HG03103 (cell line): ENCODE data around the gene MRTFA.
A peak's percentile ranks its signal among the peaks of the same experiment; 100 is the strongest.
"Not testable (repeated sequence)": the region's sequence is repeated elsewhere in the genome, so short reads cannot be mapped to it uniquely, and the experiment has no call there.

Source experiments
- ATAC-seq: cut with Tn5 transposase; IDR thresholded peaks from one replicate; pipeline ENCODE4 v1.9.1; 2021; ENCODE audit warnings: low read depth; ENCODE audit not compliant: unreplicated experiment

MRTFA gene

DNA sequence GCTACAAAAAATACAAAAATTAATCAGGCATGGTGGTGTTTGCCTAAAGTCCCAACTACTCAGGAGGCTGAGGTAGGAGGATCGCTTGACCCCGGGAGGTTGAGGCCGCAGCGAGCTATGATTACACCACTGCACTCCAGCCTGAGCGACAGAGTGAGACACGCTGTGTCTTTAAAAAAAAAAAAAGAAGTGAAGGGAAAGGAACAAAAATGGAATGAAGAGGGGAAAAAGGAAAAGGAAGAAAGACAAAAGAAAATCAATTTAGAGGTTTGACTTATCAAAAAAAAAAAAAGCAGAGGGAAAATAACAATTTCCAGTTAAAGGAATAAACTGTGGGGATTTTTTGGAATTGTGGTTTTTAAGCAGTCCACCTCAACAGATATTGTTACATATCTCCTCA is 36.8 kb downstream of the MRTFA start:
- no peak for ATAC-seq

DNA sequence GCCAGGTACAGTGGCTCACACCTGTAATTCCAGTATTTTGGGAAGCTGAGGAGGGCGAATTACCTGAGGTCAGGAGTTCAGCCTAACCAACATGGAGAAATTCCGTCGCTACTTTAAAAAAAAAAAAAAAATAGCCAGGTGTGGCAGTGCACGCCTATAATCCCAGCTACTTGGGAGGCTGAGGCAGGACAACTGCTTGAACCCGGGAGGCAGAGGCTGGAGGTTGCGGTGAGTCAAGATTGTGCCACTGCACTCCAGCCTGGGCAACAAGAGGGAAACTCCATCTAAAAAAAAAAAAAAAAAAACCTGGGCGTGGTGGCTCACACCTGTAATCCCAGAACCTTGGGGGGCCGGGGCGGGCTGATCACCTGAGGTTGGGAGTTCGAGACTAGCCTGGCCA is 37.8 kb downstream of the MRTFA start:
- ATAC-seq = not testable (repeated sequence)

DNA sequence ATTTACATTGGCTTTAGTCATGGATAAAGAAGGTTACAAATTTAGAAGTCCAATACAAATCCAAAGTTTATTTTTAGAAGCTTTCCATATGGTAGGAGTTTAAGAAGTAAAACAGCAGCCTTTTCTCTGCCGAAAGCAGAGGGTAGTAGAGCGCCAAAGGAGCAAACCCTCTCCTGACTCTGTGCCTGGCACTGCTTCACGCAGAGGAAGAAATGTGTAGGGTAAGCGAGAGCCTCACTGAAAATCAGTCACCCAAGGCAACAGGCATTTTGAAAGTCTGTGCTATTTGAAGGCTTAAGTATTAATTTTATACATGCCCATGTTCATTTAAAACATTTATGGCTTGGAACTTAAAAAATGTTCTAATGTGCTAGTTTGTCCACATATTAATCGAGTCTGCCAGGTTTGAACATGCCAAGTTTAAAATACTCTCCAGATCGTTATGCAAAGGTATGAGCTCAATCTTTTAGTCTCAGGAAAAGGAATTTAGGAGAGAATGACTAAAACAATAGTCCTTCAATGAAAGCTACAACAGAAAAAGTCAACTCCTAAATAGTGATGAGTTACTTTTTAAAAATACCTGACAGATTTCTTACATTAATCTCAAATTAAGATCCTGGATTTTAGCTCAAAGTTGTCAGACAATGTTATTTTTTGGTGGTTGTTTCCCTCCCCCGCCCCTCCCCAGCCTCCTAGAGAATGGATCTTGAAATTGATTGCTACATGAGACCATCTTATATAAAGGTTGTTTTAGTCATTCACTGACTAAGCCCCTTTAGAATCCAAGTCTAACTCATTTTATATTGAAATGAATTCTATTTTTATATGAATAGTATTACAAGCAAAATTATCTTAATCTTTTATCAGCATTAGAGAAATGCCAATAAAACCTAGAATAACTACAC is 38.7 kb downstream of the MRTFA start:
- ATAC-seq = no peak

DNA sequence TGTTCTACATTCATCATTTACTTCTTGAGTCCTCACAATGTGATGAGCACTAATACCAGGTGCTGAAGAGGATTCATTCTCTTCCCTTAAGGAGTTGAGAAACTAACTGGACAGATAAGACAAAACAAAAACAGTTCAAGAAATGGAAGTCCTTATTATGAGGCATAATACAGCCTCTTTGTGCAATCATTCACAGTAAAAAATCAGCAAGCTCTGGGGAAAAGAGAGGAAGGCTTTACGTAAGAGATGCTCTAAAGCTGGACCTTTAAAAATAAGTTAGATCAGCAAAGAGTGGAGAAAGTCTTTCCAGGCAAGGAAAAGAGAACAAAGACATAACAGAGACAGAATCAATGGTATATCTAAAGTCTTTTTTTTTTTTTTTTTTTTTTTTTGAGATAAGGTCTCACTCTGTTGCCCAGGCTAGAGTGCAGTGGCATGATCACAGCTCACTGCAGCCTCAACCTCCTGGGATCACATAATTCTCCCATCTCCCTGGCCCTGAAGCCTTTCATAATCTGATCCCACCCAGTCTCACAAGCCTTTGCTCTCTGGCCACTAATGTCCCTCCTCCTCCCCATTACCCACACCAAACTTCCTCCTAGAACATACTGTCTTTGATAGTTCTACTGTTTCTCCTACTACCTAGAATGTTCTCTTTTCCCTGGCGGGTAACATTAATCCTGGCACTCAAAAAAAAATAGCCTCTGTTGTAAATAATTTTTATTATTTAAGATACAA is 40.9 kb downstream of the MRTFA start:
- no peak for ATAC-seq

DNA sequence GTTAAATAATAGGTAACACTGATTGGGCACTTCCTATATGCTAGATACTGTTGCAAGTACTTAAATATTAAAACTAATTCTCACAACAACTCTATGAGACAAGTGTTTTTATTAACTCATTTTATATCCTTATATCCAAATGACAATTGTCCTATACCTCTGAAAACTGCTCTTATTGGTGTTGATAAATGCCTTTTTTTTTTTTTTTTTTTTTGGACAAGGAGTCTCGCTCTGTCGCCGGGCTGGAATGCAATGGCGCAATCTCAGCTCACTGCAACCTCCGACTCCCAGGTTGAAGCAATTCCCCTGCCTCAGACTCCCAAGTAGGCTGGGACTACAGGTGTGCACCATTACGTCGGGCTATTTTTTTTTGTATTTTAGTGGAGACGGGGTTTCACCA is 41.6 kb downstream of the MRTFA start:
- no peak for ATAC-seq

DNA sequence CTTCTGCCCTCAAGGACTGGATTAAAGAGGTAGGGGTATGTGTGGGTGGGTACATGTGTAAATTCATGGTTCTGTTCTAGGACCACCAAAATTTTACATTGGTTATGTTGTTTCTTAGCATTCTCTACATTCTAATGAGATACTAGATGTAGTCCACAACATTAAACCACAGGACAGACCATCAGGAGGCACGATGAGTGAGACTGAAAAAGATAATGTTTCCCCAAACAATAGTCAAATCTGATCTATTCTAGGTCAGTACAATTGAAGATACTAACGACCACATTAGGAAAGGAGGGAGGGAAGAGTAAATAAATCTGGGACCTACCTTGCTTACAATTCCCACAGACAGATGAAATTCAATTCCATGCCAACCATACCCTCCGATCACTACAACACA is 42.2 kb downstream of the MRTFA start:
- ATAC-seq = no peak

DNA sequence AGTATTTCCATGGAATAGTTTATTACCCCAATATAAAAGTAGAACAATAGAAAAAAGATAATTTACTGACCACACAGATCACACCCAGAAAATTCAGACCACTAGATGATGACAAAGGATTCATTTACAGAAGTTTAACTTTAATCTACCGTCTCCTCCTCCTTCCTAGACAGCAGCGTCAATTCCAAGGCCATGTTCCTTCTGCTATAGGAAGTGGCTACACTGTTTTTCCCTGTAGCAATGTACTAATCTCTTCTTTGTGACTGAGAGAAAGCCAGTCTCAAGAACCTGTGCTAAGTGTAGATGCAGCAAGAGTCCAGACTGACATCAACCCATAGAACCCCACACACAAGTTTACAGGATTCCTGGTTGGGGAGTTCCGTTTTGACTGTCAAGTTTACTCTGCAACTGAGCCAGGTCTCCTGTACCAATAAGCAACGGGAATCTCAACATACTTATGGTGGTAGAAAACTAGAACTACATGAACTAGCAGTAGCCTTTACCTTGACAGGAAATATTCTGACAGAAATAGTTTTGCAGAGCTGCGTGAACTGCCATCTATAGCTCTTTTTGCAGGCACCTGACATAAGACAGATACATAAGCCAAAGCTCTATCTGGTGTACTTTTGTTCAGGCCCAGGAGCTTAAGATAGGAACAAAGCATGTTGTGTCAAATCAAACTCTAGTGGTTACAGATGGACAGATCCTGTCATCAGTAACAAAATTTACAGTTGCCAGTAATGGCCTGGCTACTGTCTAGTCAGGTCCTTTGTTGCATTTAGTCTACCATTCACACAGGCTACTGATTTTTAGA is 42.9 kb downstream of the MRTFA start:
- peak; percentile 47 for ATAC-seq

DNA sequence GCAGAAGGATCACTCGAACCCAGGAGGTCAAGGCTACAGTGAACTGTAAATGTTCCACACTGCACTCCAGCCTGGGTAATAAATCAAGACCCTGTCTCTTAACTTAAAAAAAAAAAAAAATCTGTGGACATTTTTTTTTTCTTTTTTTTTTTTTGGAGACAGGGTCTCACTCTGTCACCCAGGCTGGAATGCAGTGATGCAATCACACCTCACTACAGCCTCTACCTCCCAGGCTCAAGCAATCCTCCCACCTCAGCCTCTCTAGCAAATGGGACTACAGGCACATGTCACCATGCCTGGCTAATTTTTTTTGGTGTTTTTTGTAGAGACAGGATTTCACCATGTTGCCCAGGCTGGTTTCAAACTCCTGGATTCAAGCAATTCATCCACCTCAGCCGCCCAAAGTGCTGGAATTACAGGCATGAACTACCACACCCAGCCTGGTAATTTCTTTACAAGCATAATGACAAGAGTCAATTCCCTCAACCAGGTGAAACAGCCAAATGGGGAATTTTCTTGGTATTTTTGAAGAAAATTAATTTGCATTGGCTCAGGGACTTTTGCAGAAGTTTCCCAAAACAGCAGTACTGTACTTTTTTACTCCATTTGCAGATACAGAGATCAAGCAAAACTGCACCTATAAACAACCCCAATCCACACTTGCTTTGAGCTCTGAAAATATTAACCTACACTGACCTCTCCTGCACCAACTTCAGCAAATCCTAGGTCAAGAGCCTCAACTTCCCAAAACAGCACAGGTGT is 44.0 kb downstream of the MRTFA start:
- ATAC-seq = no peak

DNA sequence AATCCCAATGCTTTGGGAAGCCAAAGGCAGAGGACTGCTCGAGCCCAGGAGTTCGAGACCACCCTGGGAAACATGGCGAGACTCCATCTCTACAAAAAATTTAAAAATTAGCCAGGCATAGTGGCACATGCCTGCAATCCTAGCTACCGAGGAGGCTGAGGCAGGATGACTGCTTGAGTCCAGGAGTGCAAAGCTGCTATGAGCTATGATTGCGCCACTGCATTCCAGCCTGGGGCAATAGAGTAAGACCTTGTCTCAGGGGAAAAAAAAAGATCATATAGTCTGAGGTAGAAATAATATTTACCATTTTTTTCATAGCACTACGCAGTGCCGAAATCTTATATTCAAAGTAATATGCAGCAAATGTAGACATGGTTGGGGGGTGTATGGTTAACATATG is 47.8 kb downstream of the MRTFA start:
- ATAC-seq = no peak

DNA sequence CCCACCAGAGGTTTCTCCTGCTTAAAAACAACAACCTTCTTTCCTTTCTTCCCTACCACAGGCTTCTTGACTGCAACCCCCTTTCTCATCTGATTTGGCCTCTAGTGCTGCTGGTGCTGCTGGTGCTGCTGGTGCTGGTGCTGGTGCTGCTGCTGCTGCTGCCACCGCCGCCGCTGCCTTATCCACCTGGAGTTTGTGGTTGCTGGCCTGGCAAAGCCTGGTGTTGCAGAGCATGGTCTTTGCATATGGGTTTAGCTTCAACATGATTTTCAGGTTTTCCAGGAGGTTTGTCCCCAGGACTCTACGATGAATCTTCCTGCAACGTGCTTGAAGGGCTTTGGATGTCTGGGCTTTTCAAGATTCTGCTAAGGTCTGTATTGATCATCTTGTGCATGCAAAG is 49.7 kb downstream of the MRTFA start:
- ATAC-seq = no peak

DNA sequence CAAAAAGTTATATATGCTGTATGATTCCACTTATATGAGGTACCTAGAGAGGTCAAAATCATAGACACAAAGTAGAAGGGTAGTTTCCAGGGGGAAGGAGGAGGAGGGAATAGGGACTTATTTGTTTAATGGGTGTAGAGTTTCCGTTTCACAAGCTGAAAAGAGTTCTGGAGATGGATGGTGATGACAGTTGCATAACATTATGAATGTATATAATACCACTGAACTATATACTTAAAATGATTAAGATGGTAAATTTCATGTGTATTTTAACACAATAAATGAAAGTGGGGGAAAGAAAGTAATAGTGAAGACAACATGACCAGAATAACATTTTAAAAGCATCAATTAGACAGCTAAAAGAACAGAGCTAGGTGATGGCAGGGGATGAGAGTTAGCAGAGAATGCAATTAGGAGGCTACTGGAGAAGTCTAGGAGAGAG is 51.2 kb downstream of the MRTFA start:
- ATAC-seq = no peak

DNA sequence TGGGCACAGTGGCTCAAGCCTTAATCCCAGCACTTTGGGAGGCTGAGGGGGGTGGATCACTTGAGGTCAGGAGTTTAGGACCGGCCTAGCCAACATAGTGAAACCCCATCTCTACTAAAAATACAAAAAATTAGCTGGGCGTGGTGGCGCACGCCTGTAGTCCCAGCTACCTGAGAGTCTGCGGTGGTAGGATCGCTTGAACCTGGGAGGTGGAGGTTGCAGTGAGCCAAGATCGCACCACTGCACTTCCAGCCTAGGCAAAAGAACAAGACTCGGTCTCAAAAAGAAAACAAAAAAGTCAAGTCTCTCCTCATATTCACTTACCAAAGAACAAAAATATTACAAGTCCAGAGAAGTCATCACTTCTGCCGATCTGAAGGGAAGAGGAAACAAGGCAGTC is 51.8 kb downstream of the MRTFA start:
- not testable (repeated sequence) for ATAC-seq

DNA sequence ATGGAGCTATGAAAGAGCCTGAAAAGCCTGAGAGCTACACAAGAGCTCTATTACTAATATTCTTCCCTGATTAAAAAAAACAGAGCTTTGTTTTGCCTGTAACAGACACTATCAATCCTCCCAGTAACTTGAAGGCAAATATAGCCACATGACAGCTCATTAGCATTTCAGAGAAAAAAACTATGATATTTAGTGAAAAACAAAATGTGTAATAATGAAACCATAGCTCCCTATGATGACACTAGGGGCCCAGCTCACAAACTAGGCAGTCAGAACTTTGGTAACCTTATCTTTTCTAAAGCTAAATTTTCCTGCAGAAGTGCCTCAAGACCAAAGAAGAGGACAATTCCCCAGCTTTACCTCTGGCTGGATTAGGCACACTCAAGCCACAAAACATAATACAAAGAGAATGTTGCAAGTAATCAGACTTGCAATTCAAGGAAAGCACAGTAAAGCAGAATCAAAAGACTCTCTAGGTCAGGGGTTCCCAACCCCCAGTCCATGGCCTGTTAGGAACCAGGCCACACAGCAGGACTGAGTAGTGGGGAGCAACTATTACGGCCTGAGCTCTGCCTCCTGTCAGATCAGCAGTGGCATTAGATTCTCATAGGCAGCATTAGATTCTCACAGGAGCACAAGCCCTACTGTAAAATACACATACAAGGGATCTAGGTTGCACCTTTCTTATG is 53.3 kb downstream of the MRTFA start:
- ATAC-seq = no peak

DNA sequence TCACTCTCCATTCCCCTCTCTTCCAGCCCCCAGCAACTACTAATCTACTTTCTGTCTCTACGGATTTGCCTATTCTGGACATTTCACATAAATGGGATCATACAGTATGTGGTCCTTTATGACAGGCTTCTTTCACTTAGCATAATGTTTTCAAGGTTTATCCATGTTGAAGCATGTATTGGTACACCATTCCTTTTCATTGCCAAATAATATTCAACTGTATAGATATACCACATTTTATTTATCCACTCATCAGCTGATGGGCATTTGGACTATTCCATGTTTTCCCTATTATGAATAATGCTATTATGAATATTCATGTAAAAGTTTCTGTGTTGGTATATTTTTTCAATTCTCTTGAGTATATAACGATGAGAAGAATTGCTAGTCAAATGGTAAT is 54.5 kb downstream of the MRTFA start:
- no peak for ATAC-seq

DNA sequence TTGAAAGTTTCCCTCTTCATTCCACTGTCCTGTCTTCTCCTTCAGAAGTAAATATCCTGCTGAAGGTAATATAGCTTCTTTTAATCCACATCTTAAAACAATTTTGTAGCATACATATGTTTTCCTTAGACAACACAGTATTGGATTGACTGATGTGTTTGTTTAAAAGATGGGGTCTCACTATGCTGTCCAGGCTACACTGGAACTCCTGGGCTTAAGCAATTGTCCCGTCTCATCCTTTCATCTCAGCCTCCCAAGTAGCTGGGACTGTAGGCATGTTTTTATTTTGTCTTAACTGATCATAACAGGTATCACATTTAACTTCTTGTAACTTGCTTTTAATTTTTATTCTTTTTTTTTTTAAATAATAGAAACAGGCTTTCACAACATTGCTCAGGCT is 55.9 kb downstream of the MRTFA start:
- ATAC-seq = no peak

DNA sequence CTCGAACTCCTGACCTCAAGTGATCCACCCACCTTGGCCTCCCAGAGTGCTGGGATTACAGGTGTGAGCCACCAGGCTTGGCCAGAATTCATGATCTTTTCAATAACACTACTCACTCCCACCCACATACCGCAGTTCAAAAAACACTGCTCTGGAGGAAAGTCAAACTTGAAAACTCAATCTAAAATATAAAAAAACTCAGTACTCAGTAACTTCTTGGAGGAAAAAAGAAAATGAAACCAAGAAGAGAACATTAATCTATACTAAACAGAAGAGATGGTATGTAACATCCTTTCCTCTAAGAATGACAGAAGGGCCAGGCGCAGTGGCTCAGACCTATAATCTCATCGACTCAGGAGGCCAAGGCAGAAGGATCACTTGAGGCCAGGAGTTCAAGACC is 58.3 kb downstream of the MRTFA start:
- ATAC-seq = no peak

DNA sequence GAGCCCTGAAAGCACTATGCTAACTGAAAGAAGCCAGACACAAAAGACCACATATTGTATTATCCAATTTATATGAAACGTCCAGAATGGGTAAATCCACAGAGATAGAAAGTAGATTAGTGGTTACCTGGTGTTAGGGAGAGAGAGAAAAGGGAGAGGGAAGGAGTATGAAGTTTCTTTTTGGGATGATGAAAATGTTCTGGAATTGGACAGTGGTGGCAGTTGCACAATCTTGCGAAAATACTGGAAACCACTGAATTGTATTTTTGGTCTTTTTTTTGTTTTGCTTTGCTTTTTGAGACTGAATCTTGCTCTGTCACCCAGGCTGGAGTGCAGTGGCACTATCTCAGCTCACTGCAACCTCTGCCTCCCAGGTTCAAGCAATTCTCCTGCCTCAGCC is 63.5 kb downstream of the MRTFA start:
- no peak for ATAC-seq

DNA sequence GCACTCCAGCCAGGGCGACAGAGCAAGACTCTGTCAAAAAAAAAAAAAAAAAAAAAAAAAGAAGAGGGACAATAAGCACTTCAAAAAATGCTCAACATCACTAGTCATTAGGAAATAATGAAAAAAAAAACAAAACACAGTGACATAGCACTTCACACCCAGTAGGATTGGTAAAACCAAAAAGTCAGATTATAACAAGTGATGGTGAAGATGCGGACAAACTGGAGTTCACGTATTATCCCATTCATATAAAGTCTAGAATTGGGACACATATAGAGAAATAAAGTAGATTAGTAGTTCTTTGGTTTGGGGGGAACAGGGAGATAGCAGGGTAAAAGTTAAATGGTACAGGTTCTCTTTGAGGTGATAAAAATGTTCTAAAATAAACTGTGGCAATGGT is 64.6 kb downstream of the MRTFA start:
- no peak for ATAC-seq

DNA sequence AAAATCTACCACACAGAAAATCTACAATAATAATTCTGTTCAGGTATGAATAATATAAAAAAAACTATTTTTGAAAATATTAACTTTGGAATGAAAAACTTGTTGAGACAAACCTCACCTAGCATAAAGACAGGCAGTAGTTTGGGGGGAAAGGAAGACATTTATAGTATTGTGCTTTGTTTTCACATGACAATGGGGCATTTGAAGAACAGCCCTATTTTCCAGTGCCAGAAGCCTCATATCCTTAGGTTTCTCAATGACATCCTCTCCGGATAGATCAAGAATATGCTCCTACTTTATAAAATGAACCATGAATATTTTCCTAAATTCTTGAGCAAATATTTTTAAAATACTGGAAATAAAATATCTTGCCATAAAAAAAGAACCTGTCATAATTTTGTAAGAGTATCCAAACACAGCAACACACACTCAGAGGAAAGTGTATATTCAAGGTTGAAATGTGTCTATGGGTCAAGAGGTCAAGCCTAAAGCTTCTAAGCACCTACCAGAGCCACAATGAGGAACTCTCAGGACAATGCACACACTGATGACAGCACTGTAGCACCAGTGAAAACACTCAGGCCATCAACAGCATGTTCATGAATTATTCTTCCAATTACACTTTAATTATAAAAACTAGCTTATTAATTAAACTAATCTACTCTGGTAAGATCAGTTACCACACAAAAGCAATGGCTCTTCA is 68.7 kb downstream of the MRTFA start:
- no peak for ATAC-seq
